ENCODE measurements around the gene SMIM38.

- TF ChIP-seq RAD21 (IDR thresholded peaks at IDR 0.05; ENCODE audit: low read depth) (peak; percentile 97), EZH2phosphoT487 (IDR thresholded peaks at IDR 0.05; ENCODE audit: borderline replicate concordance) (no peak), POLR2A (IDR thresholded peaks at IDR 0.05; ENCODE audit: borderline replicate concordance, extremely low read depth, insufficient read depth, insufficient read length) (no peak), REST (IDR thresholded peaks at IDR 0.05; ENCODE audit: low read depth) (no peak), SRF (IDR thresholded peaks at IDR 0.05; ENCODE audit: low read depth) (no peak), POLR2AphosphoS5 (IDR thresholded peaks at IDR 0.05; ENCODE audit: low read depth, low read length) (no peak), ZNF274 (IDR thresholded peaks at IDR 0.05; ENCODE audit: low read depth, low read length) (no peak), SP1 (IDR thresholded peaks at IDR 0.05; ENCODE audit: low read depth) (no peak)
- TF ChIP-seq, protein P1, sequence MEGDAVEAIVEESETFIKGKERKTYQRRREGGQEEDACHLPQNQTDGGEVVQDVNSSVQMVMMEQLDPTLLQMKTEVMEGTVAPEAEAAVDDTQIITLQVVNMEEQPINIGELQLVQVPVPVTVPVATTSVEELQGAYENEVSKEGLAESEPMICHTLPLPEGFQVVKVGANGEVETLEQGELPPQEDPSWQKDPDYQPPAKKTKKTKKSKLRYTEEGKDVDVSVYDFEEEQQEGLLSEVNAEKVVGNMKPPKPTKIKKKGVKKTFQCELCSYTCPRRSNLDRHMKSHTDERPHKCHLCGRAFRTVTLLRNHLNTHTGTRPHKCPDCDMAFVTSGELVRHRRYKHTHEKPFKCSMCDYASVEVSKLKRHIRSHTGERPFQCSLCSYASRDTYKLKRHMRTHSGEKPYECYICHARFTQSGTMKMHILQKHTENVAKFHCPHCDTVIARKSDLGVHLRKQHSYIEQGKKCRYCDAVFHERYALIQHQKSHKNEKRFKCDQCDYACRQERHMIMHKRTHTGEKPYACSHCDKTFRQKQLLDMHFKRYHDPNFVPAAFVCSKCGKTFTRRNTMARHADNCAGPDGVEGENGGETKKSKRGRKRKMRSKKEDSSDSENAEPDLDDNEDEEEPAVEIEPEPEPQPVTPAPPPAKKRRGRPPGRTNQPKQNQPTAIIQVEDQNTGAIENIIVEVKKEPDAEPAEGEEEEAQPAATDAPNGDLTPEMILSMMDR (IDR thresholded peaks at IDR 0.05 in 2 of 3, conservative IDR thresholded peaks at IDR 0.05 in 1 of 3; ENCODE audit: borderline replicate concordance in 1 of 3, insufficient read depth in 1 of 3, low read depth in 2 of 3, low read length in 2 of 3), result peak; percentile 81 to 94 (median 88); a peak in 5 of 6 replicates
Measured at GRCh38 chr11:69131644-69132300, 24.0 kb upstream of the SMIM38 start.
